Measurements from ENCODE around the gene STAG1.
"Not testable (repeated sequence)": the region's sequence is repeated elsewhere in the genome, so short reads cannot be mapped to it uniquely, and the experiment has no call there.

The STAG1 gene

GRCh38 chr3:136741063-136741462 is 11.1 kb downstream of the STAG1 start:
- DNase-seq, result no peak

- no peak for DNase-seq
These were observed 11.7 kb downstream of the STAG1 start for GRCh38 chr3:136740351-136740958.

- not testable (repeated sequence) for DNase-seq
These were observed 15.2 kb downstream of the STAG1 start for GRCh38 chr3:136736950-136737349.

DNA sequence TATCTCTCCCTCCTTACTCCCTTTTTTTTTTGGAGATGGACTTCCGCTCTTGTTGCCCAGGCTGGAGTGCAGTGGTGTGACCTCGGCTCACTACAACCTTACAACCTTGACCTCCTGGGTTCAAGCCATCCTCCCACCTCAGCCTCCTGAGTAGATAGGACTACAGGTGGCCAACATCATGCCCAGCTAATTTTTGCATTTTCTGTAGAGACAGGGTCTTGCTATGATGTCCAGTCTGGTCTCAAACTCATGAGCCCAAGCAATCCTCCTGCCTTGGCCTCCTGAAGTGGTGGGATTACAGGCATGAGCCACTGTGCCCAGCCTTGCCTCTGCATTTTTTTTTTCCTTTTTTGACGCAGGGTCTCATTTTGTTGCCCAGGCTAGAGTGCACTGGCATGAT is 17.1 kb downstream of the STAG1 start:
- DNase-seq, result no peak

GRCh38 chr3:136734382-136735070 is 17.7 kb downstream of the STAG1 start:
- DNase-seq, result no peak

- DNase-seq, result no peak
These were observed 18.8 kb downstream of the STAG1 start for GRCh38 chr3:136733317-136733833.

- no peak for DNase-seq
These were observed 20.8 kb downstream of the STAG1 start for GRCh38 chr3:136731274-136731884.

DNA sequence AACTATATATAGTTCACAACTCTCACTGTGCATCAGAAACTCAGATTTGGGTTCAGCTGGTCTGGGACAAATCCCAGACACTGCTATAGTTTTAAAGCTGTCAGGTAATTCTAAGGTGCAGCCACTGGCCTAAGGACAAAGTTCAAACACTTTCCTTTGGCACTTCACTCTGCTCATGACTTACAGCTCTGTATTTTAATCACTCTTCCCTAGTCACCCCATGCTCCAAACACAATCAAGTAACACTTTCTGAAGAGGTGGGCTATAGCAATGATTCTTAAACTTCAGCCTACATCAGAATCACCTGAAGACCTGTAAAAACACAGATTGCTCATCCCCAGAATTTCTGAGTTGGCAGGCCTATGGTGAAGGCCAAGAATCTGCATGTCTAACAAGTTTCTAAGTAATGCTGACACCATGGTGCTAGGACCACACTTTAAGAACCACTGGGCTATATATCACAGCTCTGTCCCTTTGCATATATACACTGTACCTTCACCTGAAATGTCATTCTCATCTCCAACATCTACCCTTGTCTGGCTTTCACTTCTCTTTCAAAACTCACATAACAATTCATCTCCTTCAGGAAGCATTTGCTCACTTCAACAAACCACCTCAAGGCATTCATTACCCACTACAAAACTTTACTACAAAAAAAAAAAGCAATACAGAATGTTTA is 21.4 kb downstream of the STAG1 start:
- no peak for DNase-seq

DNA sequence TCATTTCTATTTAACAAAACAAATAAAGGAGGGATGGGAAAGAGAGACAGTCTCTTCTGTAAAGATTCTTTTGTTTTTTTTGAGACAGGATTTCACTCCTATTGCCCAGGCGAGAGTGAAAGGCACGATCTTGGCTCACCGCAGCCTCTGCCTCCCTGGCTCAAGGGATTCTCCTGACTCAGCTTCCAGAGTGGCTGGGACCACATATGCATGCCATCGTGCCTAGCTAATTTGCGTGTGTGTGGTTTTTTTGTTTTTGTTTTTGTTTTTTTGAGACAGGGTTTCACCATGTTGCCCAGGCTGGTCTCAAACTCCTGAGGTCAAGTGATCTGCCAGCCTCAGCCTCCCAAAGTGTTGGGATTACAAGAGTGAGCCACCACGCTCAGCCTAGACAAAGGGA is 23.3 kb downstream of the STAG1 start:
- no peak for DNase-seq

- DNase-seq, result no peak
These were observed 23.7 kb downstream of the STAG1 start for GRCh38 chr3:136728473-136728872.

- no peak for DNase-seq
These were observed 26.7 kb downstream of the STAG1 start for GRCh38 chr3:136725468-136725867.

DNA sequence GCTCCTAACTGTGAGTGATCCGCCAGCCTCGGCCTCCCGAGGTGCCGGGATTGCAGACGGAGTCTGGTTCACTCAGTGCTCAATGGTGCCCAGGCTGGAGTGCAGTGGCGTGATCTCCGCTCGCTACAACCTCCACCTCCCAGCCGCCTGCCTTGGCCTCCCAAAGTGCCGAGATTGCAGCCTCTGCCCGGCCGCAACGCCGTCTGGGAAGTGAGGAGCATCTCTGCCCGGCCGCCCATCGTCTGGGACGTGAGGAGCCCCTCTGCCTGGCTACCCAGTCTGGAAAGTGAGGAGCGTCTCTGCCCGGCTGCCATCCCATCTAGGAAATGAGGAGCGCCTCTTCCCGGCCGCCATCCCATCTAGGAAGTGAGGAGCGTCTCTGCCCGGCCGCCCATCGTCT is 29.3 kb downstream of the STAG1 start:
- DNase-seq, result not testable (repeated sequence)

DNA sequence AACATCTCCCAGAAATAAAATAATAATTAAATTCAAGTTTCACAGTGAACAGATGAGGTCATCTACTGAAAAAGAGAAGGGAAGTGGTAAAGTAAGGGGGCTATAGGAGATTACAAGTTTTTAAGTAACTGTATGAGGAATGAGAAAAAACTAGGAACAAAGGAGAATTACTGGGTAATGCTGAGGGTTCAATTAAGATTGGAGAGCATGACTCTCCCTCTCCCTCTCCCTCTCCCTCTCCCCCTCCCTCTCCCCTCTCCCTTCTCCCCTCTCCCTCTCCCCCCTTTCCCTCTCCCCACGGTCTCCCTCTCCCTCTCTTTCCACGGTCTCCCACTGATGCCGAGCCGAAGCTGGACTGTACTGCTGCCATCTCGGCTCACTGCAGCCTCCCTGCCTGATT is 29.8 kb downstream of the STAG1 start:
- not testable (repeated sequence) for DNase-seq

GRCh38 chr3:136720091-136720490 is 32.1 kb downstream of the STAG1 start:
- DNase-seq, result no peak

- DNase-seq, result no peak
These were observed 35.5 kb downstream of the STAG1 start for GRCh38 chr3:136716629-136717028.

DNA sequence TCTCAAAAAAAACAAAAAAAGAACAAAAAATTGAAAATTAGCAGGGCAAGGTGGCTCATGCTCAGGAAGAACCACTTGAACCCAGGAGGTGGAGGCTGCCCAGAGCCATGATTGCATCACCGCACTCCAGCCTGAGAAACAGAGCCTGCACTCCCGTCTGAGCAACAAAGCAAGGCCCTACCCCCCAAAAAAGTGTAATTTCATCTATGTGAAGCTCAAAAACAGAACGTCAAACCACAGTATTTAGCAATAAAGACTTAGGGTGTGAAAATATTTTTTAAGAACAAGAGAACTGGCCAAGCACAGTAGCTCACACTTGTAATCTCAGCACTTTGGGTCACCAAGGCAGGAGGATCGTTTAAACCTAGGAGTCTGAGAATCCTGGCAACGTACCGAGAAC is 38.2 kb downstream of the STAG1 start:
- DNase-seq, result no peak

DNA sequence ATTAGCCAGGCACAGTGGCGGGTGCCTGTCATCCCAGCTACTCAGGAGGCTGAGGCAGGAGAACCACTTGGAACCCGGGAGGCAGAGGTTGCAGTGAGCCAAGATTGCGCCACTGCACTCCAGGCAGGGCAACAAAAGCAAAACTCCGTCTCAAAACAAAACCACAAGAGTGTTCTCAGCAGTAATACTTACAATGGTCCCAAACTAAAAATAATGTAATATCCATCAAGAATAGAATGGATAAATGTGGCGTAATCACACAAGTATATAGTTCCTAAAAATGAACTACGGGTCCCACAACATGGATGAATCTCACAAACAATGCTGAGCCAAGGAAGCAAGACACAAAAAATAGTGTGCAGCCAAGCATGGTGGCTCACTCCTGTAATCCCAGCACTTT is 39.2 kb downstream of the STAG1 start:
- no peak for DNase-seq

GRCh38 chr3:136711888-136712287 is 40.3 kb downstream of the STAG1 start:
- not testable (repeated sequence) for DNase-seq

DNA sequence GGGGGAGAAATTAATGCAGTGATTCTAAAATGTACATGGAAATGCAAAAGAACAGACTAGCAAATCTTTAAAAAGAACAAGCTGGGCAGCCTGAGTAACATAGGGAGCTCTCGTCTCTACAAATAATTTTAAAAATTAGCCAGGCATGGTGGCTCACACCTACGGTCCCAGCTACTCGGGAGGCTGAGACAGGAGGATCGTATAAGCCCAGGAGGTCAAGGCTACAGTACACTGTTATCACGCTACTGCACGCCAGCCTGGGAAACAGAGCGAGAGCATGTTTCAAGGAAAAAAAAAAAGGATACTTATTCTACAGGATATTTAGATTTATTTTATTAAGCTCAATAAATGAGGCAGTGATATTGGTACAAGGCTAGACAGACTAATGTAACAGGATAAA is 40.9 kb downstream of the STAG1 start:
- no peak for DNase-seq

GRCh38 chr3:136709775-136710174 is 42.4 kb downstream of the STAG1 start:
- DNase-seq, result not testable (repeated sequence)

GRCh38 chr3:136708333-136708985 is 43.7 kb downstream of the STAG1 start:
- no peak for DNase-seq

- no peak for DNase-seq
These were observed 48.7 kb downstream of the STAG1 start for GRCh38 chr3:136703429-136703828.

DNA sequence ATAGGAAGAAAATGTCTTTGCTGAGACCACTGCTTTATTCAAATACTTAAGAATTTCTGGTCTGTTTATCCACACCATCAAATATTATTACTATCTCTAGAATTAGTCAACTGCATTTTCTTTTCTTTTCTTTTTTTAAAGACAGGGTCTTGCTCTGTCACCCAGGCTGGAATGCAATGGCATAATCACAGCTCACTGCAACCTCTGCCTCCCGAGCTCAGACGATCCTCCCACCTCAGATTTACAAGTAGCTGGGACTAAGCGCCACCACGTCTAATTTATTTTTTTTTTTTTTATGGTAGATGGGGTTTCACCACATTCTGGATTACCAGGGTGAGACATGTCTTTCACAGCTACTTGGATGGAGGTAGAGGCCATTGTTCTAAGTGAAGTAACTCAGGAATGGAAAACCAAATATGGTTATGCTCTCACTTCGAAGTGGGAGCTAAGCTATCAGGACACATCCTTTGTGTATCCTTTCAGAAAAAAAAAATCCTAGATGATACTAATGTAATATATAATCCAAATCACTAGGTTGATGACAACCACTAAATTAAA is 52.8 kb downstream of the STAG1 start:
- DNase-seq, result no peak
